DOHH2 (cell line): ENCODE results near the gene ZNRF1.

ENCODE experiments used
- H3F3A ChIP-seq: fragments of 200-600 bp; sonication (generic), shearing (Covaris generic); 2 replicates; pipeline ENCODE4 v1.6.0; 2016; ENCODE audit warnings: antibody characterized with exemption, mild to moderate bottlenecking; ENCODE audit not compliant: control insufficient read depth, insufficient read depth
- H3K27ac ChIP-seq: fragments of 200-600 bp; sonication (generic); 2 replicates; pipeline ENCODE4 v1.5.1; 2014; ENCODE audit warnings: low read depth, mild to moderate bottlenecking, low read length, moderate library complexity
- H3K27me3 ChIP-seq: fragments of 200-600 bp; sonication (generic); 2 replicates; pipeline ENCODE4 v1.6.1; 2014; ENCODE audit warnings: mild to moderate bottlenecking, low read length, mixed read lengths; ENCODE audit not compliant: control insufficient read depth
- H3K36me3 ChIP-seq: fragments of 200-600 bp; sonication (generic); 2 replicates; pipeline ENCODE4 v1.6.1; 2014; ENCODE audit warnings: mild to moderate bottlenecking, low read length, moderate library complexity, mixed read lengths; ENCODE audit not compliant: control insufficient read depth
- H3K4me1 ChIP-seq: fragments of 200-600 bp; sonication (generic); 2 replicates; pipeline ENCODE4 v1.6.1; 2014; ENCODE audit warnings: mild to moderate bottlenecking, low read length, mixed read lengths; ENCODE audit not compliant: control insufficient read depth
- H3K4me2 ChIP-seq: fragments of 200-600 bp; sonication (generic); 2 replicates; pipeline ENCODE4 v1.6.0; 2014; ENCODE audit warnings: mild to moderate bottlenecking, low read length, moderate library complexity
- H3K4me3 ChIP-seq: fragments of 200-600 bp; sonication (generic); 2 replicates; pipeline ENCODE4 v1.5.1; 2014; ENCODE audit warnings: mild to moderate bottlenecking, low read length, mixed read lengths
- H3K79me2 ChIP-seq: fragments of 200-600 bp; sonication (generic); 2 replicates; pipeline ENCODE4 v1.6.1; 2014; ENCODE audit warnings: mild to moderate bottlenecking, low read length, mixed read lengths; ENCODE audit not compliant: control insufficient read depth
- H3K9me2 ChIP-seq: fragments of 200-600 bp; sonication (generic); replicated peaks from 2 replicates; pipeline ENCODE4 v1.6.1; 2014; ENCODE audit warnings: mild to moderate bottlenecking, low read length, mixed read lengths; ENCODE audit not compliant: control insufficient read depth
- H3K9me3 ChIP-seq: fragments of 200-600 bp; sonication (generic); 2 replicates; pipeline ENCODE4 v1.6.1; 2014; ENCODE audit warnings: antibody characterized with exemption, low read length, mixed read lengths; ENCODE audit not compliant: control insufficient read depth, insufficient read depth
- H4K20me1 ChIP-seq: fragments of 200-600 bp; sonication (generic); 2 replicates; pipeline ENCODE4 v1.6.0; 2014; ENCODE audit warnings: low read depth, mild to moderate bottlenecking, antibody characterized with exemption, low read length, moderate library complexity; ENCODE audit not compliant: control insufficient read depth, insufficient read depth
- EZH2phosphoT487 ChIP-seq: fragments of 200-600 bp; sonication (generic); IDR thresholded peaks from 2 replicates; pipeline ENCODE4 v1.6.1; 2017; ENCODE audit warnings: borderline replicate concordance, mild to moderate bottlenecking, antibody characterized with exemption, low read length, moderate library complexity, mixed read lengths
- TF ChIP-seq, protein P1 (sequence below): fragments of 200-600 bp; sonication (generic); IDR thresholded peaks from one replicate; pipeline ENCODE4 v1.5.1; 2014; ENCODE audit warnings: antibody characterized with exemption, mild to moderate bottlenecking, low read depth, low read length; ENCODE audit not compliant: poor library complexity, severe bottlenecking

The ZNRF1 gene

GRCh38 chr16:75026892-75027391 is 28.1 kb downstream of the ZNRF1 start:
- H3K36me3 ChIP-seq = no peaks in the 10 kb centered on the region
- no peak overlapping the region for H3K4me2 ChIP-seq

GRCh38 chr16:75027520-75028300 is 28.9 kb downstream of the ZNRF1 start:
- H3K9me3 ChIP-seq = no peaks in the 10 kb centered on the region
- TF ChIP-seq, protein P1, sequence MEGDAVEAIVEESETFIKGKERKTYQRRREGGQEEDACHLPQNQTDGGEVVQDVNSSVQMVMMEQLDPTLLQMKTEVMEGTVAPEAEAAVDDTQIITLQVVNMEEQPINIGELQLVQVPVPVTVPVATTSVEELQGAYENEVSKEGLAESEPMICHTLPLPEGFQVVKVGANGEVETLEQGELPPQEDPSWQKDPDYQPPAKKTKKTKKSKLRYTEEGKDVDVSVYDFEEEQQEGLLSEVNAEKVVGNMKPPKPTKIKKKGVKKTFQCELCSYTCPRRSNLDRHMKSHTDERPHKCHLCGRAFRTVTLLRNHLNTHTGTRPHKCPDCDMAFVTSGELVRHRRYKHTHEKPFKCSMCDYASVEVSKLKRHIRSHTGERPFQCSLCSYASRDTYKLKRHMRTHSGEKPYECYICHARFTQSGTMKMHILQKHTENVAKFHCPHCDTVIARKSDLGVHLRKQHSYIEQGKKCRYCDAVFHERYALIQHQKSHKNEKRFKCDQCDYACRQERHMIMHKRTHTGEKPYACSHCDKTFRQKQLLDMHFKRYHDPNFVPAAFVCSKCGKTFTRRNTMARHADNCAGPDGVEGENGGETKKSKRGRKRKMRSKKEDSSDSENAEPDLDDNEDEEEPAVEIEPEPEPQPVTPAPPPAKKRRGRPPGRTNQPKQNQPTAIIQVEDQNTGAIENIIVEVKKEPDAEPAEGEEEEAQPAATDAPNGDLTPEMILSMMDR = no peak
- TF ChIP-seq EZH2phosphoT487 = no peak
- no peaks in the 10 kb centered on the region for H3K36me3 ChIP-seq
- no peak overlapping the region for H3K27ac ChIP-seq
- no peak overlapping the region for H3K4me3 ChIP-seq
- no peaks in the 10 kb centered on the region for H3K27me3 ChIP-seq
- H3K4me2 ChIP-seq = no peak overlapping the region
- H4K20me1 ChIP-seq = no peaks in the 10 kb centered on the region
- peaks cover 9% of the 10 kb centered on the region for H3F3A ChIP-seq
- H3K79me2 ChIP-seq = peaks cover 5% of the 10 kb centered on the region
- H3K9me2 ChIP-seq = no peaks in the 10 kb centered on the region
- peaks cover 22% of the 10 kb centered on the region for H3K4me1 ChIP-seq

More at GRCh38 chr16:75026892-75027391, 28.1 kb downstream of the ZNRF1 start:
- TF ChIP-seq, protein P1 = no peak
- TF ChIP-seq EZH2phosphoT487 = no peak
- Histone ChIP-seq H3K9me2 (no peaks in the 10 kb centered on the region), H3K27me3 (no peaks in the 10 kb centered on the region), H3K4me3 (no peak overlapping the region), H4K20me1 (no peaks in the 10 kb centered on the region), H3K9me3 (no peaks in the 10 kb centered on the region), H3K27ac (no peak overlapping the region), H3F3A (peaks cover 9% of the 10 kb centered on the region), H3K79me2 (peaks cover 6% of the 10 kb centered on the region), H3K4me1 (peaks cover 22% of the 10 kb centered on the region)

GRCh38 chr16:75028544-75029135 is 29.8 kb downstream of the ZNRF1 start:
- Histone ChIP-seq H4K20me1 (no peaks in the 10 kb centered on the region), H3K27ac (no peak overlapping the region), H3F3A (peaks cover 9% of the 10 kb centered on the region), H3K9me2 (no peaks in the 10 kb centered on the region), H3K4me2 (no peak overlapping the region), H3K79me2 (peaks cover 3% of the 10 kb centered on the region), H3K36me3 (no peaks in the 10 kb centered on the region), H3K4me3 (no peak overlapping the region), H3K27me3 (no peaks in the 10 kb centered on the region), H3K9me3 (no peaks in the 10 kb centered on the region), H3K4me1 (peaks cover 22% of the 10 kb centered on the region)
- no peak for TF ChIP-seq EZH2phosphoT487
- TF ChIP-seq, protein P1 = no peak
